ENCODE data around the gene ASB1. TPM values are rescaled to one million over a fixed set of nuclear protein-coding genes. Genes with fewer than 3 reads are reported as not detected.

The ASB1 gene
- total and polyA plus RNA-seq, 2 of the 13 experiments (the other 11 are each of a cell fraction or from before 2014, with no cell fraction given), result 48.6 to 49.2 TPM

GRCh38 chr2:238439917-238440316 lies 13.2 kb downstream of the ASB1 start:
- in situ Hi-C loops (cut with HindIII; ENCODE audit: extremely low pct_ligation_motif_present, low pct_unique_long_range_greater_than_20kb) (no loop called here), intact Hi-C loops (cut with micrococcal nuclease; ENCODE audit: unreplicated experiment) (loop anchor here (10.0 kb wide), 1 partner anchor 375 kb away; the partner anchor contains the start of gene SCLY)
- ATAC-seq (no peak), DNase-seq (ENCODE audit: low spot score) (no peak), FAIRE-seq (no peak)
- Histone ChIP-seq H3K27me3 (ENCODE audit: control insufficient read depth in 1 of 2, insufficient read depth in 2 of 2, low read length in 2 of 2) (no peaks in the 10 kb centered on the region), H3K79me2 (ENCODE audit: insufficient read depth, low read length) (peaks cover 86% of the 10 kb centered on the region), H3K36me3 (replicated peaks in 1 of 2; ENCODE audit: control insufficient read depth in 1 of 2, insufficient read depth in 2 of 2, low read length in 2 of 2) (peaks cover 28 to 70% of the 10 kb centered on the region in 2 experiments), H3K27ac (ENCODE audit: extremely low read length, insufficient read depth, low read length) (peak overlapping the region; percentile 65), H3K9me3 (ENCODE audit: low read length) (no peaks in the 10 kb centered on the region), H3K9ac (ENCODE audit: insufficient read depth, low read depth, low read length) (no peak overlapping the region), H3K4me1 (ENCODE audit: insufficient read depth, low read length) (peaks cover 51% of the 10 kb centered on the region), H3K4me2 (ENCODE audit: low read depth, low read length) (no peak overlapping the region), H2AFZ (ENCODE audit: low read length) (no peak overlapping the region), H4K20me1 (ENCODE audit: insufficient read depth, low read length) (peaks cover 4% of the 10 kb centered on the region; the same call in 1 of the 2 replicates), H3K4me3 (replicated peaks in 1 of 3; ENCODE audit: insufficient read depth in 1 of 3, low read depth in 2 of 3, low read length in 3 of 3) (no peak overlapping the region)
- ChIA-PET CTCF (ENCODE audit: low intra/inter-chr PET ratio, low total read pairs) (no interaction called here), POLR2A (interaction anchor here (1.1 to 1.3 kb wide), 2 partner anchors 9 to 12 kb away, joined by 3 read pairs; no protein-coding TSS in a partner anchor)
- TF ChIP-seq BRF2 (CRISPR knock-in tag; IDR thresholded peaks at IDR 0.05) (0 out of 2 replicates have a peak, but pooled peaks have one; percentile 41), MTA3 (CRISPR knock-in tag; IDR thresholded peaks at IDR 0.05) (no peak), SIX4 (CRISPR knock-in tag; IDR thresholded peaks at IDR 0.05) (no peak), NCOR1 (IDR thresholded peaks at IDR 0.05; ENCODE audit: borderline replicate concordance, low read length) (no peak), REST (IDR thresholded peaks at IDR 0.05; ENCODE audit: borderline replicate concordance in 1 of 2, low read depth in 1 of 2, low read length in 2 of 2) (no peak), ZNF709 (CRISPR knock-in tag; IDR thresholded peaks at IDR 0.05) (no peak)
- BruUV-seq (replicated peaks), result no TSS peak
- 93% methylated on average over 2 of the region's 2 CpGs for WGBS (ENCODE audit: low lambda C conversion rate)

Data from HepG2 (cell line).